Epidermal melanocyte (primary cell): ENCODE data around the gene CCDC188.

Experiments used
- DNase-seq: peaks from one replicate; pipeline ENCODE4 v3.0.0; 2011; ENCODE audit warnings: low spot score; ENCODE audit not compliant: insufficient read length

The CCDC188 gene

GRCh38 chr22:20150381-20151275 is at the start of gene CCDC188:
TSS of gene CCDC188 (minus strand) at chr22:20151055. CDS start at chr22:20150986, 69 bp downstream.
- no peak for DNase-seq

GRCh38 chr22:20199906-20200305 is 49.1 kb upstream of the CCDC188 start:
- DNase-seq, result no peak

DNA sequence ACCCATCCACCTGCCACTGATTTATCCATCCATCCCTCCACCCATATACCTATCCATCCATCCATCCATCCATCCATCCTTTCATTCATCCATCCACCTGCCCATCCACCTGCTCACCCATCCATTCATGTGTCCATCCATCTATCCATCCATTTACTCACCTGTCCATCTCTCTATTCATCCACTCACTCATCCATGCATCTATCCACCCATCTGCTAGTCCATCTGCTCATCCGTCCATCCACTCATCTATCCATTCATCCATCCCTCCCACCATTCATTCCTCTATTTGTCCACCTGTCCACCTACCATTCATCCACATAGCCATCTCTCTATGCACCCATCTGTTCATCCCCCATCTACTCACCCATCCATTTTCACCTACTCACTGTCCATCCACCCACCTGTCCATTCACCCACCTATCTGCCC is 48.6 kb upstream of the CCDC188 start:
- no peak for DNase-seq

DNA sequence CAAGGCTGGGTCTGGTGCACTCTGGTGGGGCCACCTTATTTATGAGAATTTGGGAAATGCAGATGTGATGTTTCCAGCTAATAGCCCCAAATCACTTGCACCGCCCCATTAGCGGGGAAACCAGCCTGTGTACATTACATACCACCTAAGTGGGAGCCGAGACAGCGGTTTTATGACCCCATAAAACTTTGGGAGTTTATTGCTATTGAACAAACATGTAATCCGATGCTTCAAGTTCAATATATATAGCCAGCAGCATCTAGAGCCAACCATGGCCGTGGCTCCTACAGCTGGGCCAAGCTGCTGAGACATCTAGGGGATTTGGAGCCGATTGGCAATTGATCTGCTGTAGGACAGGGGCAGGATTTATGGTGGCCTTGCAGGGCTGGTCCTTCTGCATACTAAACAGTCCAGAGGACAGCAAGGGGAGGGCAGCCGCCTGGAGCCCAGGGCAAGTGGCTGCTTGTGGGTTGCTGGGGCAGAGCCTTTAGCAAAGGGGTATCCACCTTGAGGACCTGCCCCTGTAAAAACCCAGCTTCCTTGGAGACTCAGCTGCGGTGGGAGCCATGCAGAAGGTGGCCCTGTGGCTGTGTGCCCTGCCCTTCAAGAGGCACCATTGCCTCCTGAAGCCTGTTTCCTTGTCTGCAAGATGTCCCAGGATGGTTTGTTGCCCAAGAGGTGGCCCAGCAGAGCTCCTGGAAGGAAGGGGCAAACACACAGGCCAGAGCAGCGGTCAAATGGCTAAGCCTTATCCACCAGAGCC is 47.9 kb upstream of the CCDC188 start:
- no peak for DNase-seq

DNA sequence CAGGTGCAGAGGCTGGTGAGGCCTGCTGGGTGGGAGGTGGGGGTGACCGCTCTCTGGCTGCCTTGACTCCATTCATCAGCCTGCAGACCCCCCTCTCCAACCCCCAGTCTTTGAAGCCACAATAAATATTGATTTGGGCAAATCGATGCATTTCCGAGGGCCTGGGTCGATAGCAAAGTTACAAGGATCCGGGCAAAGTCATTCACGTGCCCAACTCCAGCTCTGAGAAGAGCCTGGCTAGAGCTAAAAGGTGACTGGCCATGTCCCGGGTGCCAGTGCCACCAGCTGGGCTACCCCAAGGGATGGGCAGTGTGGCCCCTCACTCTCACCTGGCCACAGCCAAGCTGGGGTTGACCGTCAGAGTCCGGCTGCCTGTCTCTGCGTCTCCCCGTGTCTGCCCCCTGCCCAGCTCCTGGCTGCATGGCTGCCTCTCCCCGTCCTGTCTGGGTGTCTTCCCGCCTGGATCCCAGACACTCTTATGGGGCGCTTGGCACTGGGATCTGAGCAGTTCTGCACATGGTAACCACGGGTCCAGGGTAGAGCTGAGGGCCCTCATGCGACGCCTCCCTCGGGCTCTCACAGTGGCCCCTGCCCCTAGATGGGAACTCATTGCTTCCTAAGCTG is 46.7 kb upstream of the CCDC188 start:
- no peak for DNase-seq

- DNase-seq, result no peak
Measured at GRCh38 chr22:20196094-20196842, 45.4 kb upstream of the CCDC188 start.

DNA sequence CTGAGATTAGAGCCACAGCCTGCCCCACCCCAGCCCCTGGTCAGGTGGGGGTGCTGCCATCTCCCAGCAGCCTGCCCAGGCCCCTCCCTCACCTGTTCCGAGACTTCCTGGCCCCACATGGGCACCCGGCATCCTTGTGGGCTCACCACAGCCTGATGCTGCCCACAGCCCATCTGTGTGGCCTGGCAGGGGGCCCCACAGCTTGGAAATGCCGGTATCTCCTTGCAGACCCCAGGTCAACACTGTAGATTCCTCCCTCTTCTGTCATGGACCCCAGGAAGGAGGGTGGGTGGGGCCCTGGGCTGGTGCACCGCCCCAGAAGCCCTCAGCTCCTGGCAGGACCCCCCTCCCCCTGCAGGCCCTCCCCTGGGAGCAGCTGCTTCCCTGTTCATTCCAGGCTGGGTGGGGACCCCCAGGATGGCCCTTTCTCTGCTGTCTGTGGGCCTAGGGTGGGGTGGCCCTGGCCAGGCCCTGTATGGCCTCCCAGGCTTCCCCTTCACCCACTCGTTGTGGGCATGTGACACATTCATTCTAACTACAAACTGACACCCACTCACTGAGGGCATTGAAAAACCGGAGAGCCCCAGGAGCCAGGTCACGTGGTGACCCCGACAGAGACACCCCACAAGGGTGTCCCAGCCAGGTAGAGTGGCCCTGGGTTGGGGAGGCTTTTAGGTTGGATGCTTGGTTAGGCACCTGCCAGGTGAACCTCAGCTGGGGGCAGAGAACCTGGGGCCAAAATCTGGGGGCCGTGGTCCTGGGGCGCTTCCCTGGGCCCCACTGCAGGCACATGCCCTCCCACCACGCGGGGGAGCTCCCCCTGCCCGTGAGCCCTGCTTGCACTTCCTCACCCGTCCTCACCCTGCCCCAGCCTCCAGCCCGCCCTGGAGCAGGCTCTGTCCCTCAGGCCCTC is 44.1 kb upstream of the CCDC188 start:
- DNase-seq, result no peak

DNA sequence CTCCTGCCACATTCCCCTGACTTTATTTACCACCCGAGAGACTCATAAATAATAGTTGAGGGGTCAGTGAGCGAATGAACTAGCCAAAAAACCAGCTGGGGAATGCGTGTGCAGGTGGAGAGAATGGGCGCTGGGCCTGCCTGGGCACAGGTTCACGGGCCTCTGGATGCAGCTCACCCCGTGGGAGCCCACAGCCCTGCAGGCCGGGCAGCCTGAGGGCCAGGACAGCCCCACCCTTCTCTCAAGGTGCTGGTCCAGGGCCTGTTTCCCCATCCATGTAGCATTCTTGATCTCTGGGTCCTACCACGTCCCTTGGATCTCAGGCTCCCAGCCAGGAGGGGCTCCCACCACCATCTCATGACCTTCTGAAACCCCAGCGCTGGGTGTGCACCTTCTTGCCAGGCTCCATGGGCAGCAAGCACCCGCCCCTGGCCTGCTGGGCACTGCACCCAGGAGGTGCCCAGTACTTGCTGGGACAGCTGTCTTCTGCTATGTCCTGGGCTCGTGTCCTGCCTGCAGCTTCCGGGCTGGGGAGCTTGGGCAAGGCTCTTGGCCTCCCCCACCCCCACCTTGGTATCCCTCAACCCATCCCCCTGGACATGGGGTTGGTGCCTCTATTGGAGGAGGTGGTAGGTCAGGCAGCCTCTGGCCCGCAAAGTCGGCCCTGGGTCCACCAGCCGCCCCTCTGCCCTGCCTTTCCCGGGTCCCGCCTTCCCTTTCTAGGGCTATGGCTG is 43.1 kb upstream of the CCDC188 start:
- DNase-seq, result no peak

DNA sequence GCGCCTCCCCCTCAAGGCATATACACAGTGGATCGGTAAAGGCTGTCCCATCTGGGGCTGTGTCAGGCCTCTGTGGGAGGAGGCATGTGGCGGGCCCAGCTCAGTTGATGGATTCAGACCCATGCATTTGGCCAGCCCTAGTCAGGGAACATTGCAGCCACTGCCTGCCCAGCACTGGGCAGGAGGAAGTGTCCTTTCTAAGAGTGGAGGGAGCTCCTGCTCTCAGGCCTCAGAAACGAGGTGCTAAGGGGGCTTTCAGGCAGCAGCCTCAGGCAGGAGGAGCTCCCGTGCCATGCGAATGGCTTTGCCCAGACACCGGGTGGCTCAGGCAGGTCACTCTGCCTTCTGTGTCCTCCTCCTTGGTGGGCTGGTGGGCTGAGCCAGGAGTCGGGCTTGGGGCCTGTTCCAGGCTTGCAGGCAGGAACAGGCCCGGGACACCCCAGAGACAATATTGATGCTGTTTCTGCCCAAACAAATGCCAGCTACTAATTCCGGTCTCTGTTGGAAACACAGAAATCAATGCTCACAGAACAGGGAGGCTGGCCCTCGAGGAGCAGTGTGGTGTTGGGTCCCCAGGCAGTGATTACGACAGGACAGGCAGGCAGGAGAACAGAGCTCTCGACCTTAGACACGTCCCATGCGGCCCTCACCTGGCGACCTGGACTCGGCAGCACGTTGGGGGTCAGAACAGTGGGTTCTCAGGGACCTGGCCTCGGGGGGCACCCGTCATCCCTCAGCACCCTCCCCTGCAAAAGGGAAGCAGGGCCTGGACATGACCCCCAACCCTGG is 42.3 kb upstream of the CCDC188 start:
- no peak for DNase-seq

GRCh38 chr22:20192293-20192971 is 41.6 kb upstream of the CCDC188 start:
- no peak for DNase-seq

DNA sequence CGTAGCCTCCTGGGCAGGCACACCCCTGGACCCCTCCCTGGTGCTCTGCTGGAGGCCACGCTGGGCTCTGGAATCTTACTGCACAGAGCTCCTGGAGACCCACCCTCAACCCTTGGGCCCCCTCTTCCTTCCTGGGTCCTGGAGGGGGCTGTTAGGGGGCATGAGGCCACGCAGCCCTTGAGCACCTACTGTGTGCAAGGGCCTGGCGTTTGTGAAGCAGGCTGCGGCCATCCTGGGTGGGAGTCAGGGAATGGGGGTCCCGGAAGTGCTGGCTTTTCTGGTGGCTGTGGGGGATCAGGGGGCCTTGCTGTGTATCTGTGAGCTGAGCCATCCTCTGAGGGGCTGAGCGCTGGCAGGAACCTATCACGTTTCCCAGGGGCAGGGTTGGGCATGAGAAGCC is 40.9 kb upstream of the CCDC188 start:
- DNase-seq, result no peak

GRCh38 chr22:20191000-20191515 is 40.2 kb upstream of the CCDC188 start:
- no peak for DNase-seq

- no peak for DNase-seq
Measured at GRCh38 chr22:20188567-20188877, 37.7 kb upstream of the CCDC188 start.

DNA sequence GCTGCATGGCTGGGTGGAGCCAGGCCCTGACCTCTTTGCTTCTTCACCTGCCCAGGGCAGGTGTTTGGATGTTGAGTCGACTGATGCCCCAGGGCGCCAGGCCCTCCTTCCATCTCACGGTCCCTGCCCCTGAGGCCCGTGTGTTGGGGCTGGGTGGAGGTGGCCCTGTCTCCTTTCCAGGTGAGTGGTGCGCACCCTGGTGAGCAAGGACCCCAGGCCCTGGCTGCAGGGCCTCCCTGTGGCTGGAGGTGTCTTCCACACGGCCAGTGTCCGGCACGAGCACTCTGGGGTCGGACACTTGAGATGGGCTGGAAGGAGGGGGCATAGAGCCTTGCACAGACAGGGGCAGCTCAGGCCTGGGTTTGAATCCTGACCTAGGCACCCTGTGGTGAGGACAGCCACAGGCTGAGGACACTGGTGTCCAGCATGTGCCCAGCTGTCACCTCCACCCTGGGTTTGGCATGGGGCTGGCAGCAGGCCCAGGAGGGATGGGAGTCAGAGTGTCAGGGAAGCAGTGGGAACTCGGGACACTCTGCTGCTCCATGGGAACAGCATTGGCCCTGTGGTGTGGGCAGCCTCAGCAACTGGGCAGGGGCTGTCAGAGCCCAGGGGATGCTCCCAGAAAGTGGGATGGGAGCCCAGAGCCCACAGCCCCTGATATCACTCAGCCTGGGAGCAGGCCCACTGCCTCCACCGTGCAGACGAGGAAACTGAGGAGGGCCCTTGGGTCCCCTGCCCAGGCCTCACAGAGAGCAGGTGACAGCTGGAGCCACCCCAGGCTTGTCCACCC is 37.1 kb upstream of the CCDC188 start:
- DNase-seq, result no peak

DNA sequence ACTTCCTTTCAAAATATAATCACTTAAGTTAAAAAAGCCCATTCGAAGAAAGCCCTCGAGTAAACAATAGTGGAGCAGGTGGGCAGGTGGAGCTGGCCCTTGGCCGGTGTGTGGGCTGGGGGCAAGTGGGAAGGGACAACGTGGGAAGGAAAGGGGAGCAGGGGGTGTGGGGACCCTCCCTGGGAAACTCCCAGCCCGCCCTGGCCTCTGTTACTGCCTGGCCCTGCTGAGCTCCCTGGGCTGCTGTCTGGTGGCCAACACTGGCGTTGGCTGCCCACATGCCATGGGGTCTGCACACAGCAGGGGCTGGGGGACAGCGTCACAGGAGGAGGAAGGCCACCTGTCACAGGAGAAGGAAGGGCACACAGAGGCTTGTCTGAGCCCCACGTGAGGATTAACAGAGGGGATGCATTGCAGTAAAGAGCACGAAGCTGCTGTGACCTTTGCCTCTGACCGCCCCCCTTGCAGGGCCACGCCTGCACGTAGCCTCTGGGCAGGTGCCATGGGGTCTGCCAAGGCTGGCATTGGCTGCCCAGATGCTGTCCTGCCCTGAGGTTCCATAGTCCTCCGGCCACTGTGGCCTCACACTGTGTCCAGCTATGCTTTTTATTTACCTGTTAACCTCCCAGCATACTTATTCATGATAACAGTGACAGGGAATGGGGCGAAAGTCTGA is 36.2 kb upstream of the CCDC188 start:
- no peak for DNase-seq

DNA sequence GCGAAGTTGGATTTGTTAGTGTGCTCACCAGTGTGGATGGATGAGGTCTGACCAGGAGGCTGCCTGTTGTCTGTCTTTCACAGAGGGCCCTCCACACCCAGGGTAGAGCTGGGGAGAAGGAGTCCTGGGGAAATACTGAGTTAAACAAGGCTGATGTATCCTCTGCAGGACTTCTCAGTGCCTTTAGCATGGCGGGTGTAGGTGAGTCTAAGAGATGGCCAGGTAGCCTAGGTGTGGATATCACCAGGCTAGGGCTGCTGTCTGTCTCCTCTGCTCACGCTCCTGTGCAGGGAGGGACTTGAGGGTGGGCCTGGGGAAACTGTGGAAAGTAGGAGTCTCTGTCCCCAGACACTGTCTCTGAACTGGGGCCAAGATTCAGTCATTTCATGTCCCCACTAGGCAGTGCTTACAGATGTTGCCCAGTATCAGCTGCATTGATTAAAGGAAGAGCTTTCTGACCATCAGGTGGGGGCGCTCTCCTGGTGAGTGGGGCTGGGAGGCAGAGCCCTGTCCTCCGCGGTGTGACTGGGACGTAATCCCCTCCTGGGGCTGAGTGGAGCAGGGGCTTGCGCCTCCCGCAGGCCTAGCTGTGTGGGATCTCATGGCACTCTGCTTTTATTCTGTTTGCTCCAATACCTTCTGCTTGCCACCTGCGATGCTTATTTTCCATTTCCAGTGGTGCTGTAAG is 35.5 kb upstream of the CCDC188 start:
- no peak for DNase-seq
